K562 (cell line): Measurements from ENCODE around the gene TM7SF2. TPM values are rescaled to one million over a fixed set of nuclear protein-coding genes. Genes with fewer than 3 reads are reported as not detected.

Source experiments
- HNRNPH1 ChIP-seq: fragments of 200-400 bp; formaldehyde crosslinking; optimal IDR thresholded peaks from 2 replicates; pipeline ENCODE3; 2017; ENCODE audit warnings: low read depth, mild to moderate bottlenecking, low read length, moderate library complexity
- HOXB6 ChIP-seq: fragments of 250-450 bp; sonication (Bioruptor Pico); IDR thresholded peaks from 2 replicates; pipeline ENCODE4 v1.5.1; 2022; ENCODE audit warnings: mild to moderate bottlenecking, borderline replicate concordance
- REST ChIP-seq, 2 experiments: fragments of 450-650 bp; formaldehyde crosslinking in 1 of 2; IDR thresholded peaks; 2 replicates each; pipeline versions ENCODE4 v1.4.0 to v1.6.1; 2014 to 2020; ENCODE audit warnings: mild to moderate bottlenecking in 2 of 2, borderline replicate concordance in 1 of 2, low read depth in 1 of 2
- SMAD1 ChIP-seq: fragments of 150-350 bp; IDR thresholded peaks from 2 replicates; pipeline ENCODE4 v1.6.1; 2014; ENCODE audit warnings: low read length, low read depth; ENCODE audit not compliant: partially characterized antibody
- SMARCC2 ChIP-seq: fragments of 450-650 bp; IDR thresholded peaks from 2 replicates; pipeline ENCODE4 v1.6.1; 2017; ENCODE audit warnings: antibody characterized with exemption, moderate library complexity, mild to moderate bottlenecking, low read depth
- TAF15 ChIP-seq: fragments of 200-400 bp; formaldehyde crosslinking; IDR thresholded peaks from 2 replicates; pipeline ENCODE4 v1.6.1; 2017; ENCODE audit warnings: mild to moderate bottlenecking, low read depth, low read length, moderate library complexity
- THRAP3 ChIP-seq: fragments of 450-650 bp; IDR thresholded peaks from 2 replicates; pipeline ENCODE4 v1.6.1; 2016; ENCODE audit warnings: mild to moderate bottlenecking, inconsistent platforms, borderline replicate concordance
- ZNF23 ChIP-seq: fragments of 250-450 bp; sonication (Bioruptor Pico); IDR thresholded peaks from 2 replicates; pipeline ENCODE4 v1.4.0; 2020; ENCODE audit warnings: mild to moderate bottlenecking
- polyA plus RNA-seq, 8 experiments: library from polyadenylated mRNA; depleted of rRNA in 4 of 8; stranded (reverse) in 5 of 8; unstranded in 3 of 8; fragments of >200 nt; fragmentation: Nextera tagmentation in 2 of 8; fragmentation: Illumina TruSeq in 1 of 8; extraction: Ambion mirVana in 2 of 8; extraction: Trizol in 1 of 8; gene quantifications; 2 replicates each; pipeline versions ENCODE4 v1.2.1 to v1.2.3, GENCODE V29; 2011 to 2014; ENCODE audit warnings: inconsistent platforms in 1 of 8, missing spikeins in 1 of 8
- total RNA-seq, 7 experiments: library from RNA; depleted of rRNA in 6 of 7; stranded (reverse); fragments of >200 nt in 6 of 7; fragmentation: Illumina TruSeq in 2 of 7; extraction: Trizol in 2 of 7; gene quantifications; 2 replicates each; pipeline versions ENCODE4 v1.2.1 to v1.2.3, GENCODE V29; 2011 to 2021; ENCODE audit warnings: low replicate concordance in 1 of 7

TM7SF2 gene
- total and polyA plus RNA-seq, 9 of the 15 experiments (the other 6 are each of a cell fraction or from before 2014, with no cell fraction given) = 1.2 to 22.0 (median 14.3) TPM

GRCh38 chr11:65102142-65103095, 9.3 kb upstream of the TM7SF2 start (continued):
- no peak for TF ChIP-seq REST (IDR thresholded peaks at IDR 0.05; ENCODE audit: borderline replicate concordance)
- TF ChIP-seq REST (CRISPR knock-in tag; IDR thresholded peaks at IDR 0.05; ENCODE audit: low read depth) = no peak
- TF ChIP-seq SMARCC2 = no peak
- no peak for TF ChIP-seq HNRNPH1
- TF ChIP-seq HOXB6 (CRISPR knock-in tag) = no peak
- TF ChIP-seq SMAD1 = no peak
- TF ChIP-seq THRAP3 = no peak
- TF ChIP-seq TAF15 = no peak
- TF ChIP-seq ZNF23 (CRISPR knock-in tag) = no peak
